ENCODE measurements around the gene FAM174C. TPM values are rescaled to one million over a fixed set of nuclear protein-coding genes. Genes with fewer than 3 reads are reported as not detected.

The FAM174C gene
- total RNA-seq (10 to 100 TPM; 11.6 to 46.7 (median 18.7) TPM), polyA plus RNA-seq (10 to 100 TPM; 23.8 to 56.4 TPM)
- long read RNA-seq, donor 1, transcript C19orf24-201 (3 exons, 983 nt), result major isoform, 10 of 14 reads
- long read RNA-seq, donor 1, partial matches to known transcripts, result 0 of 14 reads
- long read RNA-seq, donor 1, other reads (novel, unspliced or antisense), result 3 of 14 reads
- long read RNA-seq, donor 2, partial matches to known transcripts, result 0 of 11 reads
- long read RNA-seq, donor 2, other reads (novel, unspliced or antisense), result 8 of 11 reads
- long read RNA-seq, donor 3, transcript C19orf24-201 (3 exons, 983 nt), result major isoform, 6 of 9 reads
- long read RNA-seq, donor 3, partial matches to known transcripts, result 2 of 9 reads
- long read RNA-seq, donor 3, other reads (novel, unspliced or antisense), result 0 of 9 reads

DNA sequence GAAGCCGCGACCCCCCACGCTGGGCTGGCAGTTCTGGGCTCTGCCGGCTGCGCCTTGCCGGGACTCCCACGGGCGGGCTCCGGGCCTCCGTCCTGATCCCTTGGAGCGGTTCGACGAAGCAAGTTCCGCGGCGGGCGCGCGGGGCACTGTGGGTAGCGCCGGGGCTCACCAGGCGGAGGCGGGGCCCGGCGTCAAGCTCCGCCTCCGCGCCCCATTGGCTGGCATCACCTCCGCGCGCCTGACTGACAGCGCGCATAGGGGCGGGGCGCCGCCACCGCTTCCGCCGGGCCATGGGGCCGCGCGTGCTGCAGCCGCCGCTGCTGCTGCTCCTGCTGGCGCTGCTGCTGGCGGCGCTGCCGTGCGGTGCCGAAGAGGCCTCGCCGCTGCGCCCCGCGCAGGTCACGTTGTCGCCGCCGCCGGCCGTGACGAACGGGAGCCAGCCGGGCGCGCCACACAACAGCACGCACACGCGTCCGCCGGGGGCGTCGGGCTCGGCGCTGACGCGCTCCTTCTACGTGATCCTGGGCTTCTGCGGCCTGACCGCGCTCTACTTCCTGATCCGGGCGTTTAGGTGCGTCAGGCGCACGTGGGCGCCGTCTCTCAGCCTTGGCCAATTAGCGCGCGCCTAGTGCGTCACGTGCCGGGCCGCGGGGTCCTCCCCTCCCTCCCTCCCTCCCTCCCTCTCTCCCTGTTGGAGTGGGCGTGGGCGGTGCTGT lies at the start of gene FAM174C:
Gene FAM174C (plus strand): TSS at position 271 of the 716 bp plus-strand sequence. CDS start 20 bp downstream, at position 291.
- intact Hi-C loops (cut with DNase I), result loop anchor here in 7 of 10 donors (5.0 to 10.0 kb wide), 10 partner anchors 79 to 779 kb away; partner anchors contain the start of genes GAMT (in 3 of the 7), DAZAP1 (in 2 of the 7), NDUFS7 (in 2 of the 7) and ADAMTSL5 (in 1 of the 7)

DNA sequence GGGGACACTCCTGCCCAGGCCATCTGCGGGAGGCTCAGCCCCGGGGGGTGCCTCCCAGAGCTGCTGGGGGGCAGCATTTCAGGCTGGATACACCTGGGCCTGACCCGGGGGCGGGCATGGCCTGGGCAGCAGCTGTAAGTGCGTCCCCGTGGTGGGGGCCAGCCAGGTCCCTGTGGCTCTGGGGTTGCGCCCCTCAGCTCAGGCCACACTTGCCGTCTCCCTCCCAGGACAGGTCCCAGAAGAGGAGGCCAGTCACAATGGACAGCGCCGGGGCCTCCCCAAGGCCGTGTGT lies 49.2 kb upstream of the FAM174C start:
- 80 to 96% (median 96%) methylated on average over 1 to 11 of the region's 11 CpGs for WGBS, 4 donors
- peaks cover 0 to 71% (median 61%) of the 10 kb centered on the region in 9 donors for H3K36me3 ChIP-seq

More for the DNA sequence above, at the start of gene FAM174C:
- peak within 1 kb of the TSS; percentile 86 to 100 (median 98) for H3K27ac ChIP-seq
- peak; percentile 51 to 86 (median 82) for ATAC-seq
- H3K4me1 ChIP-seq, result peaks cover 8 to 70% (median 59%) of the 10 kb centered on the region in 12 donors
- peaks cover 2 to 80% (median 60%) of the 10 kb centered on the region in 9 donors for H3K36me3 ChIP-seq
- WGBS, 4 donors, result 0 to 1% (median 0%) methylated on average over 45 to 98 of the region's 98 CpGs
- TF ChIP-seq, protein P1, sequence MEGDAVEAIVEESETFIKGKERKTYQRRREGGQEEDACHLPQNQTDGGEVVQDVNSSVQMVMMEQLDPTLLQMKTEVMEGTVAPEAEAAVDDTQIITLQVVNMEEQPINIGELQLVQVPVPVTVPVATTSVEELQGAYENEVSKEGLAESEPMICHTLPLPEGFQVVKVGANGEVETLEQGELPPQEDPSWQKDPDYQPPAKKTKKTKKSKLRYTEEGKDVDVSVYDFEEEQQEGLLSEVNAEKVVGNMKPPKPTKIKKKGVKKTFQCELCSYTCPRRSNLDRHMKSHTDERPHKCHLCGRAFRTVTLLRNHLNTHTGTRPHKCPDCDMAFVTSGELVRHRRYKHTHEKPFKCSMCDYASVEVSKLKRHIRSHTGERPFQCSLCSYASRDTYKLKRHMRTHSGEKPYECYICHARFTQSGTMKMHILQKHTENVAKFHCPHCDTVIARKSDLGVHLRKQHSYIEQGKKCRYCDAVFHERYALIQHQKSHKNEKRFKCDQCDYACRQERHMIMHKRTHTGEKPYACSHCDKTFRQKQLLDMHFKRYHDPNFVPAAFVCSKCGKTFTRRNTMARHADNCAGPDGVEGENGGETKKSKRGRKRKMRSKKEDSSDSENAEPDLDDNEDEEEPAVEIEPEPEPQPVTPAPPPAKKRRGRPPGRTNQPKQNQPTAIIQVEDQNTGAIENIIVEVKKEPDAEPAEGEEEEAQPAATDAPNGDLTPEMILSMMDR (IDR thresholded peaks at IDR 0.05), result no peak
- TF ChIP-seq POLR2A (IDR thresholded peaks at IDR 0.05), result peak in 1 of 2 donors; percentile 80
- DNase-seq, result peak; percentile 95 to 97 (median 97)
- no peaks in the 10 kb centered on the region for H3K9me3 ChIP-seq
- peak within 1 kb of the TSS; percentile 48 to 98 (median 73) for H3K4me3 ChIP-seq
- H3K27me3 ChIP-seq, result no peaks in the 10 kb centered on the region

DNA sequence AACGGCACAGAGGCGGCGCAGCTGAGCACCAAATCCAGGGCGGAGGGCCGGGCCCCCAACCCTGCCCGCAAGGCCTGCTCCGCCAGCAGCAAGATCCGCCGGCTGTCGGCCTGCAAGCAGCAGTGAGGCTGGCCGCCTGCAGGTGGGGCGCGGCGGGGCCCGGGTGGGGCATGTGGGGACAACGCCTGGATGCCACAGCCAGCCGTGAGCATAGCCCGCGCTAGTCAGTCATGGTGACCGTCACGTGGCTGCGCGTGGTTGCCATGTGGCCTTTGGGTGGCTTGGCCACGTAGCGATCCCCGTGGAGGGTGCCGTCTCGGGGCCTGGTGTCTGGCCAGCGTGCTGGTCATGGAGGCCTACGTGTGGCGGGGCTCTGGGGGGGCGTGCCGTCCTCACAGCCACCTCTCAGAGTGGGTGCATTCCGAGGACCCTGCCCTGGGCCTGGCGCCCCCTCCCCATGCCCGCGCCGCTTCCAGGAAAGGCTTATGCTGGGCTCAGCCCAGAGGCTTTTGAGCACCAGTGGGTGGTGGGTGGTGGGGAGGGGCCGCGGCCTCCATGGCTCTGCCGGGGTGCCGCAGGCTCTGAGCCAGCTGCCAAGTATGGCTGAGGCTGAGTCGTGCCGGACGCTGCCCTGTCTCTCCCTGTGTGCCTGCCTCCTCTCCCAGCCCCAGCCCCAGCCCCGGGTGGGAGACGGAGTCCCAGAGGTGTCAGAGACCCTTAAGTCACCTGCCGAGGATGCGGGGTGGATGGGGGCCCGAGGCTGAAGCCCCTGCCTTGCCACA lies 48.6 kb upstream of the FAM174C start:
- ATAC-seq (no peak), DNase-seq (no peak)
- peaks cover 0 to 20% (median 9%) of the 10 kb centered on the region in 12 donors for H3K4me1 ChIP-seq
- TF ChIP-seq POLR2A (IDR thresholded peaks at IDR 0.05), result no peak
- TF ChIP-seq, protein P1 (IDR thresholded peaks at IDR 0.05), result no peak
- WGBS, 4 donors, result 93 to 94% (median 94%) methylated on average over 26 to 50 of the region's 50 CpGs
- H3K4me3 ChIP-seq, result no peak overlapping the region
- H3K27me3 ChIP-seq, result no peaks in the 10 kb centered on the region
- intact Hi-C loops (cut with DNase I), result no loop called here
- H3K36me3 ChIP-seq, result peaks cover 0 to 67% (median 57%) of the 10 kb centered on the region in 9 donors
- no peak overlapping the region for H3K27ac ChIP-seq
- no peaks in the 10 kb centered on the region for H3K9me3 ChIP-seq

More for the DNA sequence above, 49.2 kb upstream of the FAM174C start:
- Histone ChIP-seq H3K27ac (no peak overlapping the region), H3K4me3 (no peak overlapping the region), H3K9me3 (no peaks in the 10 kb centered on the region), H3K27me3 (no peaks in the 10 kb centered on the region), H3K4me1 (peaks cover 0 to 25% (median 14%) of the 10 kb centered on the region in 12 donors)
- DNase-seq (no peak), ATAC-seq (no peak)
- intact Hi-C loops (cut with DNase I), result no loop called here
- no peak for TF ChIP-seq POLR2A (IDR thresholded peaks at IDR 0.05)

DNA sequence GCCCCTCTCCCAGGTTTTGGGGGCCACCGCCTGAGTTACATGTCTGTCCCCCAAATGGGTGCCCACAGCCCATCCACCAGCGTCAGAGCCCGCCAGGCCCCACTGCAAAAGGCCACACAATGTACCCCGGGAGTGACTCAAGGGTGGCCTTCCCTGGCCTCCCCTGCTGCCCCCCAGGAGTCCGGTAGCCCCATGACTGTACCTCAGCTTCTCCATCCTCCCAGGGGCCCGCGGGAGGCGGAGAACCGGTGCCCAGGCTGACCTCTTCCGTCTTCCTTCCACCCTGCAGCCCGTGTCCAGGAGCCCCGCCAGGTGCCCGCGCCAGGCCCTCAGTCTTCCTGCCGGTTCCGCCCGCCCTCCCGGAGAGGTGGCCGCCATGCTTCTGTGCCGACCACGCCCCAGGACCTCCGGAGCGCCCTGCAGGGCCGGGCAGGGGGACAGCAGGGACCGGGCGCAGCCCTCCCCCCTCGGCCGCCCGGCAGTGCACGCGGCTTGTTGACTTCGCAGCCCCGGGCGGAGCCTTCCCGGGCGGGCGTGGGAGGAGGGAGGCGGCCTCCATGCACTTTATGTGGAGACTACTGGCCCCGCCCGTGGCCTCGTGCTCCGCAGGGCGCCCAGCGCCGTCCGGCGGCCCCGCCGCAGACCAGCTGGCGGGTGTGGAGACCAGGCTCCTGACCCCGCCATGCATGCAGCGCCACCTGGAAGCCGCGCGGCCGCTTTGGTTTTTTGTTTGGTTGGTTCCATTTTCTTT lies 47.9 kb upstream of the FAM174C start:
- H3K36me3 ChIP-seq, result peaks cover 0 to 59% (median 50%) of the 10 kb centered on the region in 9 donors
- intact Hi-C loops (cut with DNase I), result no loop called here
- peaks cover 0 to 20% (median 5%) of the 10 kb centered on the region in 12 donors for H3K4me1 ChIP-seq
- TF ChIP-seq, protein P1 (IDR thresholded peaks at IDR 0.05), result no peak
- TF ChIP-seq POLR2A (IDR thresholded peaks at IDR 0.05), result no peak
- no peak overlapping the region for H3K27ac ChIP-seq
- H3K27me3 ChIP-seq, result no peaks in the 10 kb centered on the region
- ATAC-seq, result no peak
- no peak overlapping the region for H3K4me3 ChIP-seq
- WGBS, 4 donors, result 91 to 94% (median 92%) methylated on average over 45 to 56 of the region's 56 CpGs
- no peaks in the 10 kb centered on the region for H3K9me3 ChIP-seq
- DNase-seq, result peak in 1 of 5 donors; percentile 21
